ENCODE measurements around the gene BDKRB1.

Gene BDKRB1

GRCh38 chr14:96281486-96281885 is 25.5 kb downstream of the BDKRB1 start:
- no peak for DNase-seq (ENCODE audit: low read depth)

GRCh38 chr14:96284008-96284407 is 28.0 kb downstream of the BDKRB1 start:
- no peak for DNase-seq (ENCODE audit: low read depth)

GRCh38 chr14:96284430-96284829 is 28.4 kb downstream of the BDKRB1 start:
- no peak for DNase-seq (ENCODE audit: low read depth)

GRCh38 chr14:96285667-96286066 is 29.7 kb downstream of the BDKRB1 start:
- DNase-seq (ENCODE audit: low read depth) = no peak

GRCh38 chr14:96286251-96286650 is 30.2 kb downstream of the BDKRB1 start:
- no peak for DNase-seq (ENCODE audit: low read depth)

GRCh38 chr14:96287856-96288255 is 31.8 kb downstream of the BDKRB1 start:
- DNase-seq (ENCODE audit: low read depth) = no peak

- no peak for DNase-seq (ENCODE audit: low read depth)
Measured at GRCh38 chr14:96294246-96294645, 38.2 kb downstream of the BDKRB1 start.

GRCh38 chr14:96297000-96297399 is 41.0 kb downstream of the BDKRB1 start:
- DNase-seq (ENCODE audit: low read depth) = no peak

GRCh38 chr14:96297997-96298515 is 42.0 kb downstream of the BDKRB1 start:
- no peak for DNase-seq (ENCODE audit: low read depth)

GRCh38 chr14:96299441-96299840 is 43.4 kb downstream of the BDKRB1 start:
- no peak for DNase-seq (ENCODE audit: low read depth)

GRCh38 chr14:96303981-96304380 is 48.0 kb downstream of the BDKRB1 start:
- DNase-seq (ENCODE audit: low read depth) = no peak

GRCh38 chr14:96304956-96305355 is 48.9 kb downstream of the BDKRB1 start:
- DNase-seq (ENCODE audit: low read depth) = no peak

GRCh38 chr14:96307434-96307833 is 51.4 kb downstream of the BDKRB1 start:
- no peak for DNase-seq (ENCODE audit: low read depth)

- no peak for DNase-seq (ENCODE audit: low read depth)
Measured at GRCh38 chr14:96309133-96309895, 53.3 kb downstream of the BDKRB1 start.

- DNase-seq (ENCODE audit: low read depth) = no peak
Measured at GRCh38 chr14:96309896-96310330, 53.9 kb downstream of the BDKRB1 start.

GRCh38 chr14:96310906-96311305 is 54.9 kb downstream of the BDKRB1 start:
- no peak for DNase-seq (ENCODE audit: low read depth)
